ENCODE data around the gene FRAS1.

FRAS1 gene

DNA sequence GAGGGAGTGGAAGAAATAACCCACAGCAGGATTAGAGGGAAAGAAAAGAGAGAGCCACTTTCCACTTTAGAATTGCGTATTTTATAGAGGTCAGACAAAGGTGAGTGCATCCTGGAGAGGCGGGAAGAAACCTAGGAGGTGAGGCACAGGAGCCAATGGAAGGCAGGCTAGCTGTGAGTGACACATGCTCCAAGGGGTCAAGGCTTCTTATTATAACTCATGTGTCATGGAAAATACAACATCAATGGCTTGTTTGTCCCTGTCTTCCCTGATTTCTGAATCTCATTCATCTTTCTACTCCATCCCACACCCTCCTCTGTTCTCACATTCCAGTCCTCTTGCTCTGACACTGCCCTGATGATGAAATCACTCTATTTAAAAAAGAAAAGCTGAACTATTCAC, 508.8 kb downstream of the FRAS1 start:
- no peak for DNase-seq

GRCh38 chr4:78566834-78567499, 509.8 kb downstream of the FRAS1 start:
- no peak for DNase-seq

- DNase-seq = no peak
These were observed 510.5 kb downstream of the FRAS1 start for GRCh38 chr4:78567500-78568060.

DNA sequence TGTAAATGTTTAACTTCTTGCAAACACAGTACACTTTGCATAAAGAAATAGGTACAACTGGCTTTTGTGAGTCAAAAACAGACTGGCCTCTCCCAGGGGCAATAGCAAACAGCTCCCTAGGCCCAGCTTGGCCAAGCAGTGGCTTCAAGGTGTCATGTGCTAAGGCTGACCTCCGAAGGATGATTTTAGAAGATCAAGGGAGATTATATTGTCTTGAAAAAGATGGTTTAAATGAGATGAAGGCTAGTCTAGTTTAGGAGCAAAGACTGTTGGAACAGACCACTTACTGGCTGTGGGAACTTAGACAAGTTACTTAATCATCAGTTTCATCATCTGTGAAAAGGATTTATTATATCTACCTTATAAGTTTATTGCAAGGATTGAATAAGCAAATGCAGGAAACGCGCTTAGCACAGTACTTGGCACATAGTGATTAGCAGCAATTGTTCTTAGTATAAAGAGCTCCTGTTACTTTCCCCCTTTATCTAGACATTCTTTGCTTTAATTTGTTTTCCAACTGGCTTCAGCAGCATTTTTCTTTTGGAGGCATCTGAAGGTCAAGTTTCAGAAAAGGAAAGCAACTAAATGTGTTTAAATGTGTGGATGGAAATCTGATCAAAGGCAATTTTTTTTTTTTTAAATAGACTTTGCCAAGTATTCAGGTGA, 511.6 kb downstream of the FRAS1 start:
- no peak for DNase-seq

DNA sequence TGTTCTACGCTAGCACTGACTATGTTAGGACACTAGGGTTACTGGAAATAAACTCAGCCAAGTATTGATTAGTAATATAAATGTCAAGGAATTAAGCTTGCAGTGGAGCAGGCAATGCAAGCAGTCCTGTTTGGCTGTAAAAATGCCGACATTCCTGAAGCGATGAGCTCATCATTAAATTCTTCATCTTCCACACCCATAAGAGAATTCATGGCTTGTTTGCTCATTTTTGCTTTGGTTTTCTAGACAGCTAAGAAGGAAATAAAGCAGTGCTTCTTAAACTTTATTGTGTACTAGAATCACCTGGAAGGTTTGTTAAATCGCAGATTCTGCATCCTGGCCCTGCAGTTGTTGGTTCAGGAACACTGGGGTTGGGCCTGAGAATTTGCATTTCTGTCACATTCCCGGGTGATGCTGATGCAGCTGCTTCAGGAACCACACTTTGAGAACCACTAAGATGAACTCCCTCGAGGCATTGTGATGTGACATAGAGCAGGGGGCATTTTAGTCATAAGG, 512.2 kb downstream of the FRAS1 start:
- DNase-seq = no peak

DNA sequence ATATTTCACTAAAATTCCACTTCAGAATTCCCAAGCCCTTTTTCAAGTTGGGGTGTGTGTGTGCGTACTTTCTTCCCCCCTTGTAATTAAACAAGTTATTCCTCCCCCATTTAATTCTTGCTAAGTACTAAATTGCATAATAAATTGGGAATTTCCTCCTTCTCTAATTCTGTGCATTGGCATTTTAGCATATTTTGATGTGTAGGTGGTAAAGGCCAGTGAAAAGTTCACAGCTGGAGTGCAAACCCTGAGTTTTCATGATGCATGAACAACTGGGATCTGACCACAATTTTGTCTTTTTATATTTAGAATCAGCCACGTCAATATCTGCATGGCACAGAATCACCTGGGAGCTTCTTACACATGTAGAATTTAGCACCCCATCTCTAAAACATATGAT, 513.0 kb downstream of the FRAS1 start:
- no peak for DNase-seq

DNA sequence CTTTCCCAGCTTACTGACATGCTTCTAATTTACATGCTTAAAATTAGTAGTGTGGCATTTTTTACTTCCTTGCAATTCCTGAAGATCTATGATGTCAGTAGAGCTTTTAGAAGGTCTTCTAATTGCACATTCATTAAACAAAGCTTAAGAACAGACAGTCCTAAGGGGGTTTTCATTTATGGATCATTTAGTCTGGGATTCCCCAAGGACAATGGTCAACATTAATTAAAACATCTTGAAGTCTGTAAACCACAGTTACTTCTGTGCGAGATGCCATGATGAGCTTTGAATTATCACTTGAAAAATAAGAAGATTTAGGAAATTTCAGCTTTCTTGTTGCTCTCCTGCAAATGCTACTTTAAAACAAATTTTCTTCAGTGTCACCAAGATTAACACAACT, 514.7 kb downstream of the FRAS1 start:
- DNase-seq = no peak

- DNase-seq = no peak
These were observed 521.7 kb downstream of the FRAS1 start for GRCh38 chr4:78578674-78579425.

GRCh38 chr4:78581618-78582017, 524.5 kb downstream of the FRAS1 start:
- DNase-seq = no peak

- no peak for DNase-seq
These were observed 527.9 kb downstream of the FRAS1 start for GRCh38 chr4:78584863-78585547.

GRCh38 chr4:78585633-78586032, 528.5 kb downstream of the FRAS1 start:
- DNase-seq = no peak

GRCh38 chr4:78588894-78589545, 531.9 kb downstream of the FRAS1 start:
- no peak for DNase-seq

DNA sequence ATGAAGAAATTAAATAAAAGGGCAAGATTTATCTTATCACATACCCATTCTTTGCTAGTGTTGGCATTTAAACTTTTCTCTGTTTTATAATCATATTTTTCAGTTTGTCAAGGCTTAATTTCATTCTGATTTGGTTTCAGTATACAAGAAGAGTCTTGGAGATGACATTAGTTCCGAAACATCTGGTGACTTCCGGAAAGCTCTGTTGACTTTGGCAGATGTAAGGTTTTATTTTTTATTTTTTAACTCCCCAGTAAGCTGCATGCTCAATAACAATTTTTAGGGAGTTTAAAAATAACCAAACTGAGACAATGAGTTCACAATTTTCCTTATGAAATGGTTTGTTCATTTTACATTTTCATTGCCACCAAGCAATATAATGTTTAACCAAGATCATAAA, 534.3 kb downstream of the FRAS1 start:
- no peak for DNase-seq

- DNase-seq = no peak
These were observed 535.1 kb downstream of the FRAS1 start for GRCh38 chr4:78592088-78592783.
